HEK293T (cell line): ENCODE results near the gene BRD7.

Source experiments
- CTCF ChIA-PET: fragments of 350-600 bp; formaldehyde crosslinking; extraction: SDS; loops from one replicate; lab custom pipeline; 2021; ENCODE audit warnings: antibody characterized with exemption, inconsistent platforms; lab: Yijun Ruan, JAX
- POLR2A ChIA-PET: fragments of 350-600 bp; formaldehyde crosslinking; extraction: SDS; loops from one replicate; lab custom pipeline; 2020; ENCODE audit warnings: antibody characterized with exemption, inconsistent platforms; lab: Yijun Ruan, JAX
- DNase-seq: peaks from one replicate; pipeline ENCODE4 v3.0.0; 2012; ENCODE audit warnings: mixed read lengths; ENCODE audit errors: extremely low spot score
- ARNT ChIP-seq: fragments of 450-650 bp; IDR thresholded peaks from 2 replicates; pipeline ENCODE4 v1.6.1; 2017; ENCODE audit warnings: mild to moderate bottlenecking
- BHLHE40 ChIP-seq: fragments of 450-650 bp; IDR thresholded peaks from 2 replicates; pipeline ENCODE4 v1.6.1; 2016; ENCODE audit warnings: mild to moderate bottlenecking, moderate library complexity, borderline replicate concordance
- CTBP1 ChIP-seq: fragments of 450-650 bp; IDR thresholded peaks from 2 replicates; pipeline ENCODE4 v1.6.1; 2016; ENCODE audit warnings: borderline replicate concordance
- ELF4 ChIP-seq: fragments of 450-650 bp; IDR thresholded peaks from 2 replicates; pipeline ENCODE4 v1.6.1; 2017; ENCODE audit warnings: antibody characterized with exemption
- FOXA1 ChIP-seq: fragments of 450-650 bp; IDR thresholded peaks from 2 replicates; pipeline ENCODE4 v1.6.1; 2016; ENCODE audit warnings: mild to moderate bottlenecking
- FOXK2 ChIP-seq: fragments of 450-650 bp; IDR thresholded peaks from 2 replicates; pipeline ENCODE4 v1.6.1; 2016; ENCODE audit warnings: mild to moderate bottlenecking
- FOXM1 ChIP-seq: fragments of 450-650 bp; IDR thresholded peaks from 2 replicates; pipeline ENCODE4 v1.6.1; 2017; ENCODE audit warnings: mild to moderate bottlenecking, borderline replicate concordance
- HDGF ChIP-seq: fragments of 450-650 bp; IDR thresholded peaks from 2 replicates; pipeline ENCODE4 v1.6.1; 2017; ENCODE audit warnings: antibody characterized with exemption, borderline replicate concordance
- L3MBTL2 ChIP-seq: fragments of 450-650 bp; conservative IDR thresholded peaks from 2 replicates; pipeline ENCODE4 v1.6.1; 2016; ENCODE audit warnings: mild to moderate bottlenecking
- LEF1 ChIP-seq: fragments of 450-650 bp; IDR thresholded peaks from 2 replicates; pipeline ENCODE4 v1.6.1; 2017; ENCODE audit warnings: mild to moderate bottlenecking, borderline replicate concordance
- NFRKB ChIP-seq: fragments of 450-650 bp; IDR thresholded peaks from 2 replicates; pipeline ENCODE4 v1.6.1; 2016; ENCODE audit warnings: mild to moderate bottlenecking, moderate library complexity
- PKNOX1 ChIP-seq: fragments of 450-650 bp; IDR thresholded peaks from 2 replicates; pipeline ENCODE4 v1.6.1; 2016
- SP1 ChIP-seq: fragments of 450-650 bp; IDR thresholded peaks from 2 replicates; pipeline ENCODE4 v1.6.1; 2017
- SUZ12 ChIP-seq: fragments of 450-650 bp; IDR thresholded peaks from 2 replicates; pipeline ENCODE4 v1.6.1; 2016; ENCODE audit warnings: mild to moderate bottlenecking
- TARDBP ChIP-seq: fragments of 450-650 bp; IDR thresholded peaks from 2 replicates; pipeline ENCODE4 v1.6.1; 2016
- ZNF384 ChIP-seq: fragments of 450-650 bp; IDR thresholded peaks from 2 replicates; pipeline ENCODE4 v1.6.1; 2016

Gene BRD7

GRCh38 chr16:50371936-50372595 is 3.3 kb upstream of the BRD7 start:
- CTCF ChIA-PET, result interaction anchor here (0.8 kb wide), 1 partner anchor 293 kb away, joined by 5 read pairs; no protein-coding TSS in a partner anchor
- TF ChIP-seq SP1 (no peak), HDGF (no peak), CTBP1 (no peak), BHLHE40 (no peak), ARNT (no peak), SUZ12 (no peak), NFRKB (no peak), FOXA1 (no peak), ZNF384 (no peak), FOXM1 (no peak), LEF1 (no peak), ELF4 (no peak), L3MBTL2 (no peak), PKNOX1 (no peak), TARDBP (no peak), FOXK2 (no peak)
- no peak for DNase-seq
- POLR2A ChIA-PET, result no interaction called here

GRCh38 chr16:50371036-50371716 is 2.4 kb upstream of the BRD7 start:
- TF ChIP-seq NFRKB (no peak), SUZ12 (no peak), FOXM1 (no peak), HDGF (no peak), TARDBP (no peak), ELF4 (no peak), L3MBTL2 (no peak), FOXK2 (no peak), ZNF384 (no peak), LEF1 (no peak), ARNT (no peak), CTBP1 (no peak), SP1 (no peak), PKNOX1 (no peak)
- ChIA-PET CTCF (interaction anchor here (2.3 kb wide), 1 partner anchor 294 kb away, joined by 6 read pairs; no protein-coding TSS in a partner anchor), POLR2A (no interaction called here)
- DNase-seq, result no peak

- no peak for DNase-seq
- POLR2A ChIA-PET, result no interaction called here
- CTCF ChIA-PET, result interaction anchor here (0.6 to 2.3 kb wide), 3 partner anchors 138 to 395 kb away, joined by 3 to 6 read pairs (median 4); no protein-coding TSS in a partner anchor
Measured at GRCh38 chr16:50369133-50369804, 481 bp upstream of the BRD7 start.

GRCh38 chr16:50367777-50368409 is 895 bp downstream of the BRD7 start:
- no peak for TF ChIP-seq LEF1
- ChIA-PET POLR2A (interaction anchor here (1.4 kb wide), 1 partner anchor 13 kb away, joined by 4 read pairs; no protein-coding TSS in a partner anchor), CTCF (interaction anchor here (0.6 to 1.6 kb wide), 2 partner anchors 158 to 343 kb away, joined by 3 to 5 read pairs; partner anchors contain the start of gene CNEP1R1)
- DNase-seq, result no peak

More at GRCh38 chr16:50369133-50369804, 481 bp upstream of the BRD7 start:
- TF ChIP-seq L3MBTL2 (peak; percentile 29; the same call in 1 of the 2 replicates), PKNOX1 (no peak)

- no peak for TF ChIP-seq FOXM1
- DNase-seq, result no peak
- CTCF ChIA-PET, result no interaction called here
- POLR2A ChIA-PET, result no interaction called here
Measured at GRCh38 chr16:50365791-50366575, 2.8 kb downstream of the BRD7 start.

GRCh38 chr16:50363656-50364055 is 5.1 kb downstream of the BRD7 start:
- TF ChIP-seq HDGF, result no peak
- TF ChIP-seq BHLHE40, result no peak
- no peak for TF ChIP-seq FOXM1
- TF ChIP-seq L3MBTL2, result no peak
- no peak for TF ChIP-seq ZNF384
- no peak for TF ChIP-seq SUZ12
- TF ChIP-seq NFRKB, result no peak
- TF ChIP-seq FOXK2, result no peak
- no peak for TF ChIP-seq ARNT
- no peak for TF ChIP-seq ELF4
- TF ChIP-seq TARDBP, result no peak
- TF ChIP-seq SP1, result no peak
- TF ChIP-seq PKNOX1, result no peak
- no peak for TF ChIP-seq LEF1
- no peak for TF ChIP-seq CTBP1
- no peak for TF ChIP-seq FOXA1
- no peak for DNase-seq
- ChIA-PET POLR2A (no interaction called here), CTCF (no interaction called here)
